ENCODE measurements around the gene CDK14. TPM values are rescaled to one million over a fixed set of nuclear protein-coding genes. Genes with fewer than 3 reads are reported as not detected.

CDK14 gene
- polyA plus RNA-seq, 3 donors: 1.7 to 2.5 (median 2.1) TPM

DNA sequence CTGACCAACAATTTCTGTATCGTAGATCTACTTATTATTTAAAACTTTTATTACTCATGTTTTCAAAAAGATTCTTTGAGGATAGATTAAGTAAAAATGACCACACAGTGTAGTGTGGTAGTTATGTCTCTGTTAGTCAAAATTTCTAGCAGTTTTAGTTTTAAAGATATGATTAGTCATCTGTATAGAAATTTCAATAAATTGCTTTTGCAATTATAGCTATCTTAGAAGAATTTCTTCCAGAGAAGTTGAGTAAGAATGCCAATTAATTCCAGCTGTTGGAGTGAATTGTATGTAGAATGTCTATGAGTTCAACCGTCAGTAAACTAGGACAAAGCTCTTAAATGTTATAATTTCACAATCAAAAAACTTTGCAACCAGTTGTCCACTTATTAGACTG lies 229.7 kb downstream of the CDK14 start:
- H3K27me3 Mint-ChIP-seq (ENCODE audit: low read depth in 3 of 3): peaks cover 0 to 2% (median 0%) of the 10 kb centered on the region in 3 donors
- H2AFZ ChIP-seq (ENCODE audit: insufficient read depth, low read depth, low read length, poor library complexity, severe bottlenecking): no peak overlapping the region
- TF ChIP-seq, protein P1, sequence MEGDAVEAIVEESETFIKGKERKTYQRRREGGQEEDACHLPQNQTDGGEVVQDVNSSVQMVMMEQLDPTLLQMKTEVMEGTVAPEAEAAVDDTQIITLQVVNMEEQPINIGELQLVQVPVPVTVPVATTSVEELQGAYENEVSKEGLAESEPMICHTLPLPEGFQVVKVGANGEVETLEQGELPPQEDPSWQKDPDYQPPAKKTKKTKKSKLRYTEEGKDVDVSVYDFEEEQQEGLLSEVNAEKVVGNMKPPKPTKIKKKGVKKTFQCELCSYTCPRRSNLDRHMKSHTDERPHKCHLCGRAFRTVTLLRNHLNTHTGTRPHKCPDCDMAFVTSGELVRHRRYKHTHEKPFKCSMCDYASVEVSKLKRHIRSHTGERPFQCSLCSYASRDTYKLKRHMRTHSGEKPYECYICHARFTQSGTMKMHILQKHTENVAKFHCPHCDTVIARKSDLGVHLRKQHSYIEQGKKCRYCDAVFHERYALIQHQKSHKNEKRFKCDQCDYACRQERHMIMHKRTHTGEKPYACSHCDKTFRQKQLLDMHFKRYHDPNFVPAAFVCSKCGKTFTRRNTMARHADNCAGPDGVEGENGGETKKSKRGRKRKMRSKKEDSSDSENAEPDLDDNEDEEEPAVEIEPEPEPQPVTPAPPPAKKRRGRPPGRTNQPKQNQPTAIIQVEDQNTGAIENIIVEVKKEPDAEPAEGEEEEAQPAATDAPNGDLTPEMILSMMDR (IDR thresholded peaks at IDR 0.05): no peak
- no peak for DNase-seq
- WGBS (ENCODE audit: insufficient coverage): no CpG with 5 or more reads among the region's 2 CpGs
- no peaks in the 10 kb centered on the region for H3K79me2 ChIP-seq (ENCODE audit: insufficient read depth, low read length)
- no peak overlapping the region for H3K27ac Mint-ChIP-seq
- intact Hi-C loops (cut with micrococcal nuclease): no loop called here
- peaks cover 14 to 26% (median 20%) of the 10 kb centered on the region in 7 donors for H3K9me3 Mint-ChIP-seq
- H3K27me3 ChIP-seq (ENCODE audit: control insufficient read depth in 2 of 2, insufficient read depth in 2 of 2, low read length in 2 of 2): no peaks in the 10 kb centered on the region
- H3K4me1 ChIP-seq (ENCODE audit: control insufficient read depth in 1 of 2, insufficient read depth in 2 of 2, low read length in 2 of 2): no peaks in the 10 kb centered on the region
- no peaks in the 10 kb centered on the region for H3K4me1 Mint-ChIP-seq
- H3K4me3 Mint-ChIP-seq: no peak overlapping the region
- peaks cover 20 to 21% of the 10 kb centered on the region in 2 donors for H3K9me3 ChIP-seq (replicated peaks in 1 of 2; ENCODE audit: control insufficient read depth in 1 of 2, insufficient read depth in 1 of 2, low read length in 2 of 2)
- no peak overlapping the region for H3K27ac ChIP-seq (ENCODE audit: low read depth in 1 of 2, low read length in 2 of 2)
- H3K36me3 ChIP-seq (replicated peaks in 1 of 2; ENCODE audit: control insufficient read depth in 1 of 2, insufficient read depth in 2 of 2, low read length in 2 of 2): no peaks in the 10 kb centered on the region
- no peak overlapping the region for H3K4me2 ChIP-seq (replicated peaks; ENCODE audit: extremely low read depth, low read length, poor library complexity, severe bottlenecking)
- no peaks in the 10 kb centered on the region for H4K20me1 ChIP-seq (ENCODE audit: insufficient read depth, low read length)
- H3K4me3 ChIP-seq (replicated peaks in 1 of 3; ENCODE audit: low read depth in 2 of 3, low read length in 3 of 3): no peak overlapping the region
- no peak overlapping the region for H3K9ac ChIP-seq (ENCODE audit: insufficient read depth, low read length, poor library complexity, severe bottlenecking)
- peaks cover 3 to 6% of the 10 kb centered on the region in 2 donors for H3K36me3 Mint-ChIP-seq

DNA sequence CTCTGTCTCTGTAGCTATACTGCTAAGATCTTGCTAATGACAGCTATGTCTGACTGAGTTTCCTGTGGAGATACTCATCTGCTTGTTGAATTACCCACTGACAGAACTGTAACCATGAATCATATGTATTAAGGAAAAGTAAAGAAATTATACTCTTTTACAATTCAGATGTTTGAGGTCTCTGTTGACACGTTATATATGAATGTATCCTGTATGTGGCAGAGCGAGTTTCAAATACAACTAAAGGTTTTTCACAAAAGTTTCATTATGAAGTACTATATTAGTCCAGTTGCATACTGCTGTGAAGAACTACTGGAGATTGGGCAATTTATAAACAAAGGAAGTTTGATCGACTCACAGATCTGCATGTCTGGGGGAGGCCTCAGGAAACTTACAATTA lies 232.5 kb downstream of the CDK14 start:
- H3K79me2 ChIP-seq (ENCODE audit: insufficient read depth, low read length): no peaks in the 10 kb centered on the region
- no peak overlapping the region for H3K27ac ChIP-seq (ENCODE audit: low read depth in 1 of 2, low read length in 2 of 2)

More for the DNA sequence above, 232.5 kb downstream of the CDK14 start:
- WGBS (ENCODE audit: insufficient coverage): no CpG with 5 or more reads among the region's 3 CpGs
- H4K20me1 ChIP-seq (ENCODE audit: insufficient read depth, low read length): no peaks in the 10 kb centered on the region
- intact Hi-C loops (cut with micrococcal nuclease): no loop called here
- no peaks in the 10 kb centered on the region for H3K4me1 ChIP-seq (ENCODE audit: control insufficient read depth in 1 of 2, insufficient read depth in 2 of 2, low read length in 2 of 2)
- peaks cover 0 to 3% of the 10 kb centered on the region in 2 donors for H3K36me3 Mint-ChIP-seq
- H3K4me1 Mint-ChIP-seq: no peaks in the 10 kb centered on the region
- H3K9ac ChIP-seq (ENCODE audit: insufficient read depth, low read length, poor library complexity, severe bottlenecking): no peak overlapping the region
- no peak overlapping the region for H3K4me3 ChIP-seq (replicated peaks in 1 of 3; ENCODE audit: low read depth in 2 of 3, low read length in 3 of 3)
- H3K9me3 ChIP-seq (replicated peaks in 1 of 2; ENCODE audit: control insufficient read depth in 1 of 2, insufficient read depth in 1 of 2, low read length in 2 of 2): peaks cover 20 to 21% of the 10 kb centered on the region in 2 donors
- no peaks in the 10 kb centered on the region for H3K36me3 ChIP-seq (replicated peaks in 1 of 2; ENCODE audit: control insufficient read depth in 1 of 2, insufficient read depth in 2 of 2, low read length in 2 of 2)
- H3K9me3 Mint-ChIP-seq: peaks cover 14 to 25% (median 19%) of the 10 kb centered on the region in 7 donors
- TF ChIP-seq, protein P1 (IDR thresholded peaks at IDR 0.05): no peak
- peaks cover 0 to 2% (median 1%) of the 10 kb centered on the region in 3 donors for H3K27me3 Mint-ChIP-seq (ENCODE audit: low read depth in 3 of 3)
- no peak overlapping the region for H3K27ac Mint-ChIP-seq
- H2AFZ ChIP-seq (ENCODE audit: insufficient read depth, low read depth, low read length, poor library complexity, severe bottlenecking): no peak overlapping the region
- no peak overlapping the region for H3K4me2 ChIP-seq (replicated peaks; ENCODE audit: extremely low read depth, low read length, poor library complexity, severe bottlenecking)
- H3K4me3 Mint-ChIP-seq: no peak overlapping the region
- no peak for DNase-seq
- H3K27me3 ChIP-seq (ENCODE audit: control insufficient read depth in 2 of 2, insufficient read depth in 2 of 2, low read length in 2 of 2): no peaks in the 10 kb centered on the region
